Neuronal stem cell (in vitro differentiated cells): Measurements from ENCODE around the gene BCL2L13.

Source experiments
- DNase-seq: peaks from one replicate; pipeline ENCODE4 v3.0.0-alpha.2; 2013; ENCODE audit warnings: low spot score
- H2AFZ ChIP-seq: one replicate; pipeline ENCODE4 v1.6.1; 2013; ENCODE audit warnings: mild to moderate bottlenecking, low read length, inconsistent platforms
- H2AK5ac ChIP-seq: 2 replicates; pipeline ENCODE4 v1.6.1; 2013; ENCODE audit warnings: low read depth, mild to moderate bottlenecking, inconsistent platforms, low read length, moderate library complexity, mixed read lengths
- H2BK120ac ChIP-seq: 2 replicates; pipeline ENCODE4 v1.6.1; 2013; ENCODE audit warnings: low read depth, mild to moderate bottlenecking, inconsistent platforms, low read length, moderate library complexity, mixed read lengths
- H2BK12ac ChIP-seq: one replicate; pipeline ENCODE4 v1.6.1; 2013; ENCODE audit warnings: low read length, inconsistent platforms
- H2BK15ac ChIP-seq: 2 replicates; pipeline ENCODE4 v1.6.1; 2013; ENCODE audit warnings: mild to moderate bottlenecking, low read length, inconsistent platforms, mixed read lengths
- H2BK5ac ChIP-seq: one replicate; pipeline ENCODE4 v1.6.1; 2013; ENCODE audit warnings: inconsistent platforms, mild to moderate bottlenecking, low read length, moderate library complexity
- H3K14ac ChIP-seq: one replicate; pipeline ENCODE4 v1.6.1; 2013; ENCODE audit warnings: low read length, inconsistent platforms
- H3K18ac ChIP-seq: 2 replicates; pipeline ENCODE4 v1.6.1; 2013; ENCODE audit warnings: low read length, inconsistent platforms
- H3K23ac ChIP-seq: 2 replicates; pipeline ENCODE4 v1.6.1; 2013; ENCODE audit warnings: low read depth, mild to moderate bottlenecking, mixed read lengths, low read length, inconsistent platforms; ENCODE audit not compliant: poor library complexity
- H3K27ac ChIP-seq: replicated peaks from 3 replicates; pipeline ENCODE4 v1.5.1; 2013; ENCODE audit warnings: low read length, inconsistent platforms
- H3K27me3 ChIP-seq, 3 experiments: 2 replicates each; pipeline ENCODE4 v1.6.1; 2013; ENCODE audit warnings: low read length in 3 of 3, mild to moderate bottlenecking in 2 of 3, inconsistent platforms in 1 of 3, low read depth in 1 of 3, mixed read lengths in 1 of 3, moderate library complexity in 1 of 3; ENCODE audit not compliant: control insufficient read depth in 3 of 3, insufficient read depth in 3 of 3
- H3K36me3 ChIP-seq, 2 donors: replicated peaks in 1 of 2; 2 replicates each; pipeline ENCODE4 v1.6.1; 2013; ENCODE audit warnings: low read length in 2 of 2; ENCODE audit not compliant: control insufficient read depth in 2 of 2, insufficient read depth in 2 of 2
- H3K4ac ChIP-seq: 2 replicates; pipeline ENCODE4 v1.6.1; 2013; ENCODE audit warnings: inconsistent platforms, mild to moderate bottlenecking, low read length, moderate library complexity
- H3K4me1 ChIP-seq, 2 donors: 1 replicate in 1 of 2; 2 replicates in 1 of 2; pipeline ENCODE4 v1.6.1; 2013; ENCODE audit warnings: low read length in 2 of 2, low read depth in 1 of 2; ENCODE audit not compliant: control insufficient read depth in 2 of 2, insufficient read depth in 1 of 2
- H3K4me2 ChIP-seq: one replicate; pipeline ENCODE4 v1.6.1; 2013; ENCODE audit warnings: mild to moderate bottlenecking, low read length, inconsistent platforms; ENCODE audit not compliant: insufficient read depth, poor library complexity, severe bottlenecking
- H3K4me3 ChIP-seq, 2 donors: 2 replicates each; pipeline ENCODE4 v1.5.1; 2013; ENCODE audit warnings: low read length in 2 of 2, mild to moderate bottlenecking in 2 of 2, inconsistent platforms in 1 of 2, moderate library complexity in 1 of 2
- H3K79me1 ChIP-seq: one replicate; pipeline ENCODE4 v1.6.1; 2013; ENCODE audit warnings: low read depth, mild to moderate bottlenecking, inconsistent platforms, low read length, moderate library complexity
- H3K9ac ChIP-seq: one replicate; pipeline ENCODE4 v1.6.1; 2013; ENCODE audit warnings: mild to moderate bottlenecking, low read depth, low read length, inconsistent platforms; ENCODE audit not compliant: poor library complexity
- H3K9me3 ChIP-seq, 2 donors: replicated peaks in 1 of 2; 2 replicates each; pipeline versions ENCODE3 to v1.6.1; 2013; ENCODE audit warnings: low read length in 2 of 2, mild to moderate bottlenecking in 2 of 2, inconsistent platforms in 1 of 2, low read depth in 1 of 2, mixed read lengths in 1 of 2, moderate library complexity in 1 of 2; ENCODE audit not compliant: control insufficient read depth in 2 of 2, insufficient read depth in 1 of 2
- H4K8ac ChIP-seq: one replicate; pipeline ENCODE4 v1.6.1; 2013; ENCODE audit warnings: low read depth, mild to moderate bottlenecking, inconsistent platforms, low read length, moderate library complexity
- H4K91ac ChIP-seq: one replicate; pipeline ENCODE4 v1.6.1; 2013; ENCODE audit warnings: low read length, low read depth, mild to moderate bottlenecking, inconsistent platforms; ENCODE audit not compliant: poor library complexity
- WGBS, 2 donors: extraction: QIAGEN DNeasy Blood & Tissue Kit; methylation state at CpG; one replicate each; pipeline ENCODE4 v1.1.7; 2013; ENCODE audit warnings: missing lambda C conversion rate in 2 of 2, mixed read lengths in 1 of 2; ENCODE audit not compliant: insufficient read length in 2 of 2, insufficient replicate concordance in 1 of 2; ENCODE audit errors: extremely low coverage in 2 of 2; 5-methylcytosine and 5-hydroxymethylcytosine counted together

BCL2L13 gene

DNA sequence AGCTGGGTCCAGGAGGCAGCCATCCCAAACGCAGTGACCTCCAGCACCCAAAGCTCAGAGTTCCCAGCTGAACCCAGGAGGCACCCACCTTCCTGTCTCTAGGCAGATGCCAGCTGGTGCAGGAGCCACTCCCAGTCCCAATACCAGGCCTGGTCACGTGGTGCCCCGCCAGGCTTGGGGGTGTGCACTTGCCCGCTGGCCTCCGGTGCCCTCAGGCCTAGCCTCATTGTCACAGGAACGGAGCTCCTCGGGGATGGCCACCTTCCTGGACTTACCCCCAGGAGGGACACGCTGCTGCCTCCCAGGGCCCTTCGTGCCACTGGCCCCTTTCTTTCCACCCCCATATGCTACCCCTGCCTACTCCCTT lies 131.1 kb downstream of the BCL2L13 start:
- Histone ChIP-seq H2BK5ac (peak overlapping the region; percentile 53), H3K27ac (no peak overlapping the region), H4K8ac (no peak overlapping the region), H2BK15ac (no peak overlapping the region), H3K18ac (no peak overlapping the region), H3K4me3 (no peak overlapping the region), H3K23ac (peak overlapping the region; percentile 10), H3K4me2 (no peak overlapping the region), H2BK12ac (no peak overlapping the region), H2AFZ (no peak overlapping the region), H3K27me3 (no peaks in the 10 kb centered on the region), H2AK5ac (peak overlapping the region; percentile 46), H4K91ac (no peak overlapping the region), H3K14ac (peak overlapping the region; percentile 31), H3K4ac (no peak overlapping the region), H3K4me1 (peaks cover 11 to 15% of the 10 kb centered on the region in 2 donors), H3K9ac (no peak overlapping the region), H3K79me1 (peaks cover 12% of the 10 kb centered on the region), H3K9me3 (no peaks in the 10 kb centered on the region), H2BK120ac (no peak overlapping the region), H3K36me3 (no peaks in the 10 kb centered on the region)
- WGBS, 2 donors, result no CpG with 5 or more reads among the region's 9 CpGs
- no peak for DNase-seq

DNA sequence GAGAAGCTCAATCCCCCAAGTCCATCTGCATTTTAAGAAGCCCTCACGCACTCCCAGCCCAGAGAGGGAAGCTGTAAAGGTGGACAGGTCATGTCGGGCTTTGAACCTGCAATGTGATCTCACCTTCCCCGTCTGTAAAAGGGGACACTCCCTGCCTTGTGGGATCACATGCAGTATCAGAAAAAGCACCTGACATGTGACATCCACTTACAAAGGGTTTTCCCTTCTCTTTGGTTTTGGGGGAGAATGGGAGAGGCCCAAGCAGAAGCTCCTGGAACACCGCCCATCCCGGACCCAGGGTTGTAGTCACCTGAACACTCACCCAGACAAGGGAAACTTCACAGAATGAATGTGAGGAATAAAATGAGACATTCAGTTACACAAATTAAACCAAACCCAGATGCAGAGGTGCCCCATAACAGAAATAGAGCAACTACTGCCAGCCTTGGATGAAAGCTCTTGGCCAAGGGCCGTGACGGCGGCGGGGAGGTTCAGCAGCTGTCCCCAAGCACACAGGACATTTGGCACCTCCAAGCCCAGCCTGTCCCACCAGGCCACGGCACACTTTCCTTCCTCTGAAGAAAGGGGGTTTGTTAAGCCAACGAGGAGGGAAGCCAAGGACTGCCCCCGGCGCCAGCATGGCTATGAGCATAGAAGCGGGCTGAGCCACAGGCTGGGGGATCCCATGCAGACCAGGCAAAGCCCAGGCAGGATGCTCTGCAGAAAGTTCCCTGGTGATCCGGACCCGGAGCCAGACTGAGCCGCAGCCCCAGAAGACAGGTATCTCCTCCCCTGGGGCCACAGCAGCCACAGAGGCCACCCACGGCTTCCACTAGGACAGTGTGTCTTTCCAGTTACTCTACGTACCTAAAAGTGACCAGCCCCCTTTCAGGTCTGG lies 131.9 kb downstream of the BCL2L13 start:
- no CpG with 5 or more reads among the region's 19 CpGs for WGBS, 2 donors
- Histone ChIP-seq H2BK120ac (no peak overlapping the region), H3K36me3 (no peaks in the 10 kb centered on the region), H3K23ac (no peak overlapping the region), H3K9me3 (no peaks in the 10 kb centered on the region), H2AK5ac (peak overlapping the region; percentile 93), H3K4me2 (no peak overlapping the region), H4K91ac (no peak overlapping the region), H3K4me3 (no peak overlapping the region), H2AFZ (no peak overlapping the region), H3K4ac (no peak overlapping the region), H4K8ac (no peak overlapping the region), H2BK12ac (no peak overlapping the region), H2BK15ac (no peak overlapping the region), H3K18ac (no peak overlapping the region), H3K79me1 (peaks cover 12% of the 10 kb centered on the region), H2BK5ac (peak overlapping the region; percentile 53), H3K27me3 (no peaks in the 10 kb centered on the region), H3K9ac (no peak overlapping the region), H3K14ac (no peak overlapping the region), H3K27ac (no peak overlapping the region), H3K4me1 (peaks cover 14 to 18% of the 10 kb centered on the region in 2 donors)
- DNase-seq, result no peak

DNA sequence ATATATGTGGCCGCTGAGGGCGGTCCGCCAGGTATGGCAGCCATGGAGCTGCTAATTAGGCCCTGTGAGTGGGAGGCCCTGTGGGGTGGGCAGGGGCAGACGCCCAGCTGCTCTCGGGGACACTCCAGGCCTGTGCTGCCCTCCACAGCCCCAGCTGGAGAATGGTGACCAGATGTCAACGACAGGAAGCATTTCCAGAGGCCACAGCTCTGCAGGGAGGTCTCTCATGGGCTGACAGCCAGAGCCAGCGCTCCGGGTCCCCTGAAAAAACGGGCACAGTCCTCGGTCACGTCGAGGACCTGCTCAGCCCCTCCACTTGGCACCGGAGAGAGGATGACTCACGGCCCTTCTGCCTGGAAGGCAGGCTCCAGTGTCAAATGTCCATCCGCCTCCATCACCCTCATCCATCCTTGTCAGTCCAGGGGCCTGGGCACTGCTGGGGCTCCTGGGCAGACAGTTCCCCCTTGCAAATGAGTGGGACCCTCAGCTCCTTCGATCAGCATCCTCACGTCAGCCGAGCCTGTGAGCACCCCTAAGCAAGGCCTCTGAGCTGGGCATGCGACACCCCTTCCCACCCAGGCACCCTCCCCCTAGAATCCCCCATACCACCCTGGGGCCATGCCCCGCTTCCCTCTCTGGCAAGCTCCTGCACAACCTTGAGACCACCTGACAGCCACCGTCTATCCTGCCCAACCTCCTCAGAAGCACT lies 133.8 kb downstream of the BCL2L13 start:
- H4K91ac ChIP-seq, result peak overlapping the region; percentile 22
- no peak overlapping the region for H3K27ac ChIP-seq
- DNase-seq, result no peak
- H2BK120ac ChIP-seq, result no peak overlapping the region
- peak overlapping the region; percentile 83 for H3K9ac ChIP-seq
- H3K4me3 ChIP-seq, result peak overlapping the region; percentile 16 to 73
- no peaks in the 10 kb centered on the region for H3K36me3 ChIP-seq
- peak overlapping the region; percentile 12 for H2BK12ac ChIP-seq
- peak overlapping the region; percentile 92 for H3K14ac ChIP-seq
- peak overlapping the region; percentile 53 for H2AK5ac ChIP-seq
- H2BK15ac ChIP-seq, result no peak overlapping the region
- no peak overlapping the region for H3K4ac ChIP-seq
- no peaks in the 10 kb centered on the region for H3K27me3 ChIP-seq
- H2BK5ac ChIP-seq, result peak overlapping the region; percentile 19
- no CpG with 5 or more reads among the region's 21 CpGs for WGBS, 2 donors
- H3K4me1 ChIP-seq, result peaks cover 14 to 19% of the 10 kb centered on the region in 2 donors
- H3K79me1 ChIP-seq, result peaks cover 12% of the 10 kb centered on the region
- peak overlapping the region; percentile 41 for H3K18ac ChIP-seq
- no peak overlapping the region for H3K4me2 ChIP-seq
- no peaks in the 10 kb centered on the region for H3K9me3 ChIP-seq
- peak overlapping the region; percentile 62 for H3K23ac ChIP-seq
- H4K8ac ChIP-seq, result no peak overlapping the region
- H2AFZ ChIP-seq, result no peak overlapping the region
